Mesendoderm (in vitro differentiated cells): Measurements from ENCODE around the gene CIART. TPM values are rescaled to one million over a fixed set of nuclear protein-coding genes. Genes with fewer than 3 reads are reported as not detected.
A peak's percentile ranks its signal among the peaks of the same experiment; 100 is the strongest.
"Not testable (repeated sequence)": the region's sequence is repeated elsewhere in the genome, so short reads cannot be mapped to it uniquely, and the experiment has no call there.

ENCODE experiments used
- DNase-seq: peaks from one replicate; pipeline ENCODE4 v3.0.0; 2013
- H2AK5ac ChIP-seq: 2 replicates; pipeline ENCODE4 v1.6.1; 2013; ENCODE audit warnings: low read length, inconsistent platforms
- H2BK120ac ChIP-seq: 2 replicates; pipeline ENCODE4 v1.6.1; 2013; ENCODE audit warnings: low read depth, mild to moderate bottlenecking, low read length, moderate library complexity, mixed read lengths
- H2BK15ac ChIP-seq: replicated peaks from 2 replicates; pipeline ENCODE4 v1.6.1; 2013; ENCODE audit warnings: low read depth, mild to moderate bottlenecking, moderate library complexity
- H2BK5ac ChIP-seq: 2 replicates; pipeline ENCODE4 v1.6.1; 2013; ENCODE audit warnings: low read length, inconsistent platforms
- H3K18ac ChIP-seq: 2 replicates; pipeline ENCODE4 v1.6.1; 2013; ENCODE audit warnings: mild to moderate bottlenecking, low read length, mixed read lengths
- H3K23ac ChIP-seq: one replicate; pipeline ENCODE4 v1.6.1; 2013; ENCODE audit warnings: low read length
- H3K27ac ChIP-seq: 2 replicates; pipeline ENCODE4 v1.5.1; 2013; ENCODE audit warnings: low read depth, mild to moderate bottlenecking, inconsistent platforms, low read length, moderate library complexity
- H3K27me3 ChIP-seq: 2 replicates; pipeline ENCODE4 v1.6.1; 2013; ENCODE audit warnings: low read length, control low read depth, mild to moderate bottlenecking, inconsistent platforms; ENCODE audit not compliant: insufficient read depth, poor library complexity
- H3K36me3 ChIP-seq: 2 replicates; pipeline ENCODE4 v1.6.1; 2013; ENCODE audit warnings: low read length, inconsistent platforms; ENCODE audit not compliant: control insufficient read depth, insufficient read depth
- H3K4ac ChIP-seq: one replicate; pipeline ENCODE4 v1.6.1; 2013; ENCODE audit warnings: low read depth, mild to moderate bottlenecking, low read length, moderate library complexity
- H3K4me1 ChIP-seq: 2 replicates; pipeline ENCODE4 v1.6.1; 2013; ENCODE audit warnings: low read depth, low read length, inconsistent platforms; ENCODE audit not compliant: control insufficient read depth
- H3K4me2 ChIP-seq: 2 replicates; pipeline ENCODE4 v1.6.1; 2013; ENCODE audit warnings: low read length
- H3K4me3 ChIP-seq: 2 replicates; pipeline ENCODE4 v1.5.1; 2013; ENCODE audit warnings: mild to moderate bottlenecking, low read length
- H3K56ac ChIP-seq: one replicate; pipeline ENCODE4 v1.6.1; 2013; ENCODE audit warnings: low read length
- H3K79me1 ChIP-seq: 2 replicates; pipeline ENCODE4 v1.6.1; 2013; ENCODE audit warnings: low read length, inconsistent platforms
- H3K79me2 ChIP-seq: 2 replicates; pipeline ENCODE4 v1.6.1; 2013; ENCODE audit warnings: mild to moderate bottlenecking, low read length; ENCODE audit not compliant: control insufficient read depth, insufficient read depth
- H3K9ac ChIP-seq: 2 replicates; pipeline ENCODE4 v1.6.1; 2013; ENCODE audit warnings: low read length, inconsistent platforms
- H4K5ac ChIP-seq: one replicate; pipeline ENCODE4 v1.6.1; 2013; ENCODE audit warnings: low read length
- H4K8ac ChIP-seq: one replicate; pipeline ENCODE4 v1.6.1; 2013; ENCODE audit warnings: low read depth, mild to moderate bottlenecking, control low read depth, low read length, moderate library complexity
- WGBS: extraction: QIAGEN DNeasy Blood & Tissue Kit; methylation state at CpG from one replicate; pipeline ENCODE4 v1.1.7; 2013; ENCODE audit warnings: low lambda C conversion rate, missing lambda C conversion rate; ENCODE audit not compliant: insufficient coverage; ENCODE audit errors: extremely low coverage; 5-methylcytosine and 5-hydroxymethylcytosine counted together
- polyA plus RNA-seq, 2 experiments: library from polyadenylated mRNA; stranded (reverse); fragments of 200-250 nt; gene quantifications; one replicate each; pipeline ENCODE4 v1.2.3, GENCODE V29; 2013

Gene CIART
- polyA plus RNA-seq (2013, experiment 1 of 2): 2.5 TPM
- 2.0 TPM for polyA plus RNA-seq (2013, experiment 2 of 2)

DNA sequence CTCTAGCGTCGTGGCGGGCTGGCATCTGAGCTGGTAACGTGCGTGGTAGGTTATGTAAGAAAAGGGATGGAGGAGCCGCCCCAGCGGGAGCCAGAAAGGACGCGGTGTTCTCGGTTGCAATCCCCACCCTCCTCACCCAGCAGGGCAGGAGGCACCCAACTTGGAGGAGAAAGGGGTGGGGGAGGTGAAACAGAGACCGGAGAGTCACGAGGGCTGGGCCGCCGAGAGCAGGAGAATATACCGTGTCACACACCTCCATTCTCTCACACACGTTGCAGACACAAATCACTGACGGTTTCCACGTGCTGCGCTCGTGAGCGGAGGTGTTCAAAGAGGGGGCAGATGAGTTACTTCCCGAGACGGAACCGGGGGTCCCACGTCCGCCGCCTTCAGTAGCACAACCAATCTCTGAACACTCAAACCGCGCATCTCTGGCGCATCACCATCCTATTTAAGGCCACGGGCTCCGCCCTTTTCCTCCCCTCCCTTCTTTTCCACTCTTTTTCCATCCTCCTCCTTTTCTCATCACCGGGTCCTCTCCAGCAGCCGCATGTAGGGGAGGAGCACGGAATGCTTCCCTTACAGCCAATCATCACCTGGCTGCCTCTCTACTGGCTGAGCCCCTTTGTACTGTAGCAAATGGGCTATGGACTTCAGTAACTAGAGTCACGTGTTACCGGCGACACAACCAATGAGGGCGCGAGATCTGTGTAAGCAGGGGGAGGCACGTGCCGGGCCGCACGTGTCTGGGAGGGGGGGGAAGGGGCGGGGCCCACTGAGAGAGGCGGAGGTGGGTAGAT lies at the start of gene CIART:
Gene CIART, plus strand, starts transcription at position 797 of the 800 bp plus-strand sequence. CDS start 714 bp downstream, outside the sequence.
- no peak within 1 kb of the TSS for H2BK5ac ChIP-seq
- peak within 1 kb of the TSS; percentile 77 for H3K4me2 ChIP-seq
- WGBS: no CpG with 5 or more reads among the region's 46 CpGs
- H3K79me2 ChIP-seq: no peaks in the 10 kb centered on the region
- no peaks in the 10 kb centered on the region for H3K36me3 ChIP-seq
- no peak within 1 kb of the TSS for H2AK5ac ChIP-seq
- peak within 1 kb of the TSS; percentile 53 for H3K9ac ChIP-seq
- H3K4me1 ChIP-seq: peaks cover 4% of the 10 kb centered on the region
- H3K4ac ChIP-seq: no peak within 1 kb of the TSS
- no peak within 1 kb of the TSS for H2BK120ac ChIP-seq
- H3K56ac ChIP-seq: peak within 1 kb of the TSS; percentile 85
- peaks cover 3% of the 10 kb centered on the region for H3K27me3 ChIP-seq
- no peak within 1 kb of the TSS for H3K27ac ChIP-seq
- DNase-seq: peak; percentile 99
- H3K4me3 ChIP-seq: peak within 1 kb of the TSS; percentile 31
- peak within 1 kb of the TSS; percentile 63 for H3K18ac ChIP-seq
- H3K79me1 ChIP-seq: no peaks in the 10 kb centered on the region
- H4K8ac ChIP-seq: no peak within 1 kb of the TSS
- no peak within 1 kb of the TSS for H3K23ac ChIP-seq
- no peak within 1 kb of the TSS for H4K5ac ChIP-seq
- H2BK15ac ChIP-seq: no peak within 1 kb of the TSS

GRCh38 chr1:150232921-150233320 lies 49.4 kb upstream of the CIART start:
- not testable (repeated sequence) for H3K4me3 ChIP-seq, H2AK5ac ChIP-seq, H3K79me1 ChIP-seq, H4K8ac ChIP-seq, H3K27me3 ChIP-seq, DNase-seq, H3K56ac ChIP-seq, H3K4me2 ChIP-seq, H3K4me1 ChIP-seq, H3K9ac ChIP-seq, H4K5ac ChIP-seq, H3K27ac ChIP-seq, H2BK15ac ChIP-seq, H3K36me3 ChIP-seq, H2BK5ac ChIP-seq, H3K4ac ChIP-seq, H3K23ac ChIP-seq, H3K18ac ChIP-seq, H2BK120ac ChIP-seq
- peaks cover 41% of the 10 kb centered on the region for H3K79me2 ChIP-seq
- no CpG with 5 or more reads among the region's 10 CpGs for WGBS

DNA sequence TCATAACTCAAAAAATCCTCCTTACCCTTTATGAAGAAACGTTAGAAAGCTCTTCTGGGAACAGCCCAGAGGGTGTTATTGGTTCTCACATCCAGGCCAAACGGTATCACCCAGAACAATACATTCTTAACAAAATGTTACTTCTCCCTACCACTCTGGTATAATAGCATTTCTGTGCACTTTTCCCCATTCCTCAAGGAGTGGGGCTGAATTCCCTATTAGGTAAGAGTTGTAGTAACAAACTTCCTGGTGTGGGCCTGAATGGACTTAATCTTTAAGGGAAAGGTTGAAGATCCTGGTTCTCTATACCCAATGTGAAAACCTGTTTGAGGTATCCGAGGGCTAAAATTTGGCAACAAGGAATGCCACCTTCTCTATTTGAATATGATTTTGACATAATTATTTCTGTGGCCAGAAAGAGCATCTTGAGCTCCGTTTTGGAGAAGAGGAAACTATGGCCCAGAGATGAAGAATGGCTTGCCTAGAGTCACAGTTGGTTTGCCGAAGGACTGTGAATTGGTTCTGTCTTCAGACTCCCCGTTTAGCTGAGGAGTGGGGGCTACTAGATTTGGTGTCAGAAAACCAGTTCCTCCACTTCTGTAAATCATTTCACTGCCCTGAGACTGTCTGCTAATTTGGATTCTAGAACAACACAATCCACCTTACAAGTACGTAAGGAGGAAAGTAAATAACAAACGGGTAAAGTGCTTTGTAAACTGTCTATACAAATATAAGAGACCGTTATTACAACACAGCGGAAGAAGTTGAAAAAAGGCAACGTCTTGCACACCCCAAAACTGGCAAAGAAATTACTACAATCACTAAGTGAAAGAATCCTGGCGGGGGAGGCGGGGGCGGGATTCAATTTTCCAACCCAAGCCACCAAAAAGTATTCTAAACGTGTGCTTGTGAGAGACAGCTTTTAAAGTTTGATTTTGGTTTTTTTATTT lies 48.7 kb upstream of the CIART start:
- Histone ChIP-seq H3K36me3 (peaks cover 2% of the 10 kb centered on the region), H3K27me3 (no peaks in the 10 kb centered on the region), H3K56ac (peak overlapping the region; percentile 99), H3K4me3 (peak overlapping the region; percentile 99), H2BK5ac (no peak overlapping the region), H3K23ac (no peak overlapping the region), H2BK120ac (no peak overlapping the region), H3K79me2 (peaks cover 41% of the 10 kb centered on the region), H2AK5ac (no peak overlapping the region), H3K9ac (peak overlapping the region; percentile 99), H3K4me1 (peaks cover 4% of the 10 kb centered on the region), H3K18ac (no peak overlapping the region), H3K4me2 (peak overlapping the region; percentile 75), H3K4ac (no peak overlapping the region), H3K79me1 (peaks cover 3% of the 10 kb centered on the region), H4K8ac (no peak overlapping the region), H4K5ac (no peak overlapping the region), H2BK15ac (no peak overlapping the region), H3K27ac (no peak overlapping the region)
- WGBS: no CpG with 5 or more reads among the region's 15 CpGs
- peak; percentile 18 for DNase-seq

- Histone ChIP-seq H4K8ac (no peak overlapping the region), H3K4ac (no peak overlapping the region), H3K23ac (no peak overlapping the region), H2AK5ac (no peak overlapping the region), H2BK120ac (no peak overlapping the region), H3K36me3 (peaks cover 2% of the 10 kb centered on the region), H3K9ac (peak overlapping the region; percentile 99), H3K79me1 (peaks cover 3% of the 10 kb centered on the region), H3K4me3 (peak overlapping the region; percentile 99), H3K56ac (peak overlapping the region; percentile 99), H3K18ac (no peak overlapping the region), H4K5ac (no peak overlapping the region), H3K79me2 (peaks cover 41% of the 10 kb centered on the region), H2BK15ac (no peak overlapping the region), H3K27ac (no peak overlapping the region), H3K4me2 (peak overlapping the region; percentile 75), H3K4me1 (peaks cover 4% of the 10 kb centered on the region), H2BK5ac (no peak overlapping the region), H3K27me3 (no peaks in the 10 kb centered on the region)
- WGBS: no CpG with 5 or more reads among the region's 9 CpGs
- DNase-seq: no peak
Observed at GRCh38 chr1:150234309-150234565, 48.1 kb upstream of the CIART start.

- Histone ChIP-seq H2BK5ac (peak overlapping the region; percentile 73), H3K4ac (peak overlapping the region; percentile 96), H4K5ac (no peak overlapping the region), H2AK5ac (no peak overlapping the region), H3K36me3 (peaks cover 2% of the 10 kb centered on the region), H2BK120ac (peak overlapping the region; percentile 48), H3K23ac (peak overlapping the region; percentile 29), H3K4me2 (peak overlapping the region; percentile 75), H2BK15ac (no peak overlapping the region), H3K4me3 (peak overlapping the region; percentile 99), H3K9ac (peak overlapping the region; percentile 99), H3K4me1 (peaks cover 4% of the 10 kb centered on the region), H3K79me1 (peaks cover 3% of the 10 kb centered on the region), H3K56ac (peak overlapping the region; percentile 99), H3K79me2 (peaks cover 41% of the 10 kb centered on the region), H3K18ac (peak overlapping the region; percentile 93), H3K27me3 (no peaks in the 10 kb centered on the region), H4K8ac (no peak overlapping the region), H3K27ac (peak overlapping the region; percentile 84)
- no CpG with 5 or more reads among the region's 78 CpGs for WGBS
- DNase-seq: peak; percentile 92
Observed at GRCh38 chr1:150234566-150235293, 47.6 kb upstream of the CIART start.
